ENCODE data around the gene PANK2. TPM values are rescaled to one million over a fixed set of nuclear protein-coding genes. Genes with fewer than 3 reads are reported as not detected.
A peak's percentile ranks its signal among the peaks of the same experiment; 100 is the strongest.

Gene PANK2
- total RNA-seq, 1 donor: 57.2 TPM

DNA sequence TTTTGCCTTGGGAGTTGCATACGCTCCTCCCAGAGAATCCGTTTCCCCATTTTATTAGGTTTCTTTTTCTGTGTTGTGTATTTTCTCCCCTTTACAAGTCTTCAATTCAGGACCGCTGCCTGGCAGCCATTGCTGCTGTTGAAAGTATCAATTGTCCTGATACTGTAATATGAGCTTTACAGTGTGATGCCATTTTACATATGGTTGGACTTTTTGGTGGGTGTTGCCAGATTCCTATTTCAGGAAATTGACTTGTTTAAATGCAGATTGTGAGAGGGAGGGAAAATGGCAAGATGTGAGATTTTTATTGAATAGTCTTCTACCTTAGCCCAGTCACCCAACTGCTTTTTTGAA, 1.2 kb downstream of the PANK2 start:
- Histone ChIP-seq H3K4me3 (ENCODE audit: insufficient read depth, low read length) (peak overlapping the region; percentile 80), H3K4me1 (ENCODE audit: insufficient read depth, low read length) (peaks cover 46% of the 10 kb centered on the region), H3K4me2 (ENCODE audit: insufficient read depth, low read length) (peak overlapping the region; percentile 93), H3K9me3 (ENCODE audit: low read depth, low read length) (no peaks in the 10 kb centered on the region), H3K27ac (ENCODE audit: low read depth, low read length) (peak overlapping the region; percentile 74), H3K79me2 (ENCODE audit: insufficient read depth, low read length) (peaks cover 79% of the 10 kb centered on the region), H3K36me3 (ENCODE audit: insufficient read depth, low read length) (peaks cover 7% of the 10 kb centered on the region), H2AFZ (ENCODE audit: low read length) (no peak overlapping the region), H4K20me1 (ENCODE audit: insufficient read depth, low read length) (peaks cover 53% of the 10 kb centered on the region), H3K27me3 (ENCODE audit: insufficient read depth, low read length) (no peaks in the 10 kb centered on the region)
- peak; percentile 34 for DNase-seq (ENCODE audit: insufficient read length, low spot score, missing footprints)
- no peak for TF ChIP-seq CTCF (IDR thresholded peaks at IDR 0.05; ENCODE audit: extremely low read depth, low read depth, low read length)

DNA sequence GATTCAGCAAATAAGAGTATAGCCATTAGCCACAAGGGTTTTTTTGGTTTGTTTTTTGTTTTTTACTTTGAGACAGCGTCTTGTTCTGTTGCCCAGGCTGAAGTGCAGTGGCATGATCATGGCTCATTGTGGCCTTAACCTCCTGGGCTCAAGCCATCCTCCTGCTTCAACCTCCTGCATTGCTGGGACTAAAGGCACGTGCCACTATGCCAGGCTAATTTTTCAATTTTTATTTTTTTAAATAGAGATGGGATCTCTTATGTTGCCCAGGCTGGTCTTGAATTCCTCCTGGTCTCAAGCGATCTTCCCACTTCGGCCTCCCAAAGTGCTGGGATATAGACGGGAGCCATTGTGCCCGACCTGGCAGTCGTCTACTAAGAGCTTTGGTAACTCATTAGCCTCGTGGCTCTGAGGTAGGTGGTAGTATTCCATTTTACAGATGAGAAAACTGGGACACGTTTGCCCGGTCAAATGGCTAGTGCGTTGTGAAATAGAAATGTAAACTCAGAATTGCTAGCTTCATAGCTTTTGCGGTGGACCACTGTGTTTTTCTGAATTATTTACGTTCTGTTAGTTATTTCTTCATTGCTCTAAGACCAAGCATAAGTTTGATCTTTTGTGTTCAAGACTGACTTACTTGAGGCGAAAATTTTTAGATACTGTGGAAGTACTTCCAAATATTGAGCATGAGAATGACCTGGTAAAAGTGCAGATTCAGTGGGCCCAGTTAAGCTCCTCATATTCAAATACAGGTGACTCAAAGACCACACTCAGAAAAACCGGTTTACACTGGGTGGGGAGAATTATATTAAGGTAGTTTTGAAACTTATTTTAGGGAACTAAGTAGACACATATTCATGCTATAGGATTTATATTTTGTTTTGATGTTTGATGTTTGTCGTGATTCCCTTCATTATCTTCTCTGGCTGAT, 2.1 kb downstream of the PANK2 start:
- peaks cover 53% of the 10 kb centered on the region for H3K4me1 ChIP-seq (ENCODE audit: insufficient read depth, low read length)
- H3K4me3 ChIP-seq (ENCODE audit: insufficient read depth, low read length): peak overlapping the region; percentile 80
- H3K79me2 ChIP-seq (ENCODE audit: insufficient read depth, low read length): peaks cover 87% of the 10 kb centered on the region
- no peak overlapping the region for H2AFZ ChIP-seq (ENCODE audit: low read length)
- peak overlapping the region; percentile 93 for H3K4me2 ChIP-seq (ENCODE audit: insufficient read depth, low read length)
- no peaks in the 10 kb centered on the region for H3K27me3 ChIP-seq (ENCODE audit: insufficient read depth, low read length)
- peaks cover 59% of the 10 kb centered on the region for H4K20me1 ChIP-seq (ENCODE audit: insufficient read depth, low read length)
- peak overlapping the region; percentile 74 for H3K27ac ChIP-seq (ENCODE audit: low read depth, low read length)
- DNase-seq (ENCODE audit: insufficient read length, low spot score, missing footprints): peak; percentile 8
- H3K9me3 ChIP-seq (ENCODE audit: low read depth, low read length): no peaks in the 10 kb centered on the region
- H3K36me3 ChIP-seq (ENCODE audit: insufficient read depth, low read length): peaks cover 7% of the 10 kb centered on the region
- no peak for TF ChIP-seq CTCF (IDR thresholded peaks at IDR 0.05; ENCODE audit: extremely low read depth, low read depth, low read length)

GRCh38 chr20:3894796-3895195, 5.6 kb downstream of the PANK2 start:
- H2AFZ ChIP-seq (ENCODE audit: low read length): no peak overlapping the region
- no peak for DNase-seq (ENCODE audit: insufficient read length, low spot score, missing footprints)
- peaks cover 89% of the 10 kb centered on the region for H4K20me1 ChIP-seq (ENCODE audit: insufficient read depth, low read length)
- no peaks in the 10 kb centered on the region for H3K9me3 ChIP-seq (ENCODE audit: low read depth, low read length)
- H3K27ac ChIP-seq (ENCODE audit: low read depth, low read length): no peak overlapping the region
- no peak overlapping the region for H3K4me3 ChIP-seq (ENCODE audit: insufficient read depth, low read length)
- H3K36me3 ChIP-seq (ENCODE audit: insufficient read depth, low read length): peaks cover 12% of the 10 kb centered on the region
- peaks cover 99% of the 10 kb centered on the region for H3K79me2 ChIP-seq (ENCODE audit: insufficient read depth, low read length)
- no peaks in the 10 kb centered on the region for H3K27me3 ChIP-seq (ENCODE audit: insufficient read depth, low read length)
- TF ChIP-seq CTCF (IDR thresholded peaks at IDR 0.05; ENCODE audit: extremely low read depth, low read depth, low read length): no peak
- no peak overlapping the region for H3K4me2 ChIP-seq (ENCODE audit: insufficient read depth, low read length)
- H3K4me1 ChIP-seq (ENCODE audit: insufficient read depth, low read length): peaks cover 68% of the 10 kb centered on the region

DNA sequence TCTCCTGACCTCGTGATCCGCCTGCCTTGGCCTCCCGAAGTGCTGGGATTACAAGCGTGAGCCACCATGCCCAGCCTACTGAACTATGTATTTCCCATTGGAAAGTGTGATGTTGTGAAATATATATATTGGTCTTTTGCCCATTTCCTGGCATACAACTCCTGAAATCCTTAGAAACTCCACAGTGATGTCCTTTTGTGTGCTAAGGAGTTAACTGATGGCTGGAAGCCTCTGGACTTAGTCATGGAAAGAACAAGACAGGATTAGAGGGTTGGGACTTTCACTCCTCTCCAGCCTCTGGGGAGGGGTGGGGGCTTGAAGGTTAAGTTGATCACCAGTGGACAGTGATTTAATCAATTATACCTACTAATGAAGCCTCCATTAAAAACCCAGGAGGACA, 7.1 kb downstream of the PANK2 start:
- H2AFZ ChIP-seq (ENCODE audit: low read length): no peak overlapping the region
- peak overlapping the region; percentile 56 for H3K27ac ChIP-seq (ENCODE audit: low read depth, low read length)
- H3K4me3 ChIP-seq (ENCODE audit: insufficient read depth, low read length): no peak overlapping the region
- H3K36me3 ChIP-seq (ENCODE audit: insufficient read depth, low read length): peaks cover 10% of the 10 kb centered on the region
- no peaks in the 10 kb centered on the region for H3K9me3 ChIP-seq (ENCODE audit: low read depth, low read length)
- peaks cover 99% of the 10 kb centered on the region for H3K79me2 ChIP-seq (ENCODE audit: insufficient read depth, low read length)
- H3K4me1 ChIP-seq (ENCODE audit: insufficient read depth, low read length): peaks cover 72% of the 10 kb centered on the region
- no peak for TF ChIP-seq CTCF (IDR thresholded peaks at IDR 0.05; ENCODE audit: extremely low read depth, low read depth, low read length)
- peak overlapping the region; percentile 37 for H3K4me2 ChIP-seq (ENCODE audit: insufficient read depth, low read length)
- DNase-seq (ENCODE audit: insufficient read length, low spot score, missing footprints): peak; percentile 59
- H3K27me3 ChIP-seq (ENCODE audit: insufficient read depth, low read length): no peaks in the 10 kb centered on the region
- peaks cover 88% of the 10 kb centered on the region for H4K20me1 ChIP-seq (ENCODE audit: insufficient read depth, low read length)
